HCT116 (cell line): ENCODE results near the gene PLCB1. TPM values are rescaled to one million over a fixed set of nuclear protein-coding genes. Genes with fewer than 3 reads are reported as not detected.

Experiments
- ATAC-seq: fragments of 200-7000 bp; cut with Tn5 transposase; 2 replicates; pipeline ENCODE4 v1.9.1; 2020; ENCODE audit warnings: mild to moderate bottlenecking, moderate library complexity
- BruUV-seq: library from RNA; stranded (reverse); fragments of 400-500 nt; replicated peaks from 2 replicates; lab custom pipeline; 2021; lab: Mats Ljungman, UMichigan
- CTCF ChIA-PET: fragments of 300-600 bp; sonication (Branson Sonifier 250); formaldehyde crosslinking; loops from one replicate; lab custom pipeline; 2021; ENCODE audit warnings: antibody characterized with exemption; lab: Charles Lee
- POLR2A ChIA-PET: fragments of 300-600, 350-600 bp; sonication (Branson Sonifier 250); formaldehyde crosslinking; loops from one replicate; lab custom pipeline; 2021; ENCODE audit warnings: antibody characterized with exemption; lab: Charles Lee
- RAD21 ChIA-PET, 2 experiments: fragments of 300-600 bp; sonication (Branson Sonifier 250); formaldehyde crosslinking; loops; one replicate each; lab custom pipeline; 2023; ENCODE audit warnings: low total read pairs in 2 of 2; ENCODE audit not compliant: uncharacterized antibody in 2 of 2, unreplicated experiment in 2 of 2, low non-redundant PET in 1 of 2; lab: Charles Lee
- DNase-seq: peaks from one replicate; pipeline ENCODE4 v3.0.0-alpha.2; 2010; ENCODE audit warnings: low read depth, low spot score
- H2AFZ ChIP-seq: fragments of 200-600 bp; shearing (Covaris generic), sonication (generic); 2 replicates; pipeline ENCODE4 v1.6.1; 2017; ENCODE audit warnings: low read depth, mixed run types, mixed read lengths, antibody characterized with exemption, low read length; ENCODE audit not compliant: poor library complexity, severe bottlenecking
- H3K27ac ChIP-seq: 2 replicates; pipeline ENCODE4 v1.5.1; 2012; ENCODE audit warnings: low read depth, low read length
- H3K27me3 ChIP-seq: fragments of 200-600 bp; sonication (generic); 2 replicates; pipeline ENCODE4 v1.6.1; 2016; ENCODE audit warnings: mixed run types, low read length, mixed read lengths; ENCODE audit not compliant: insufficient read depth
- H3K36me3 ChIP-seq, 2 experiments: fragments of 200-500 bp in 1 of 2; fragments of 200-600 bp in 1 of 2; sonication (Bioruptor generic) in 1 of 2; sonication (generic) in 1 of 2; 2 replicates each; pipeline versions ENCODE4 v1.5.1 to v1.6.1; 2014 to 2016; ENCODE audit warnings: low read length in 2 of 2, inconsistent platforms in 1 of 2, mixed read lengths in 1 of 2, mixed run types in 1 of 2; ENCODE audit not compliant: insufficient read depth in 2 of 2, control insufficient read depth in 1 of 2
- H3K4me1 ChIP-seq, 2 experiments: fragments of 200-600 bp in 1 of 2; sonication (generic) in 1 of 2; 2 replicates each; pipeline versions ENCODE4 v1.5.1 to v1.6.1; 2012 to 2017; ENCODE audit warnings: low read length in 2 of 2, inconsistent platforms in 1 of 2, mild to moderate bottlenecking in 1 of 2, mixed read lengths in 1 of 2, mixed run types in 1 of 2, moderate library complexity in 1 of 2; ENCODE audit not compliant: insufficient read depth in 2 of 2, control insufficient read depth in 1 of 2
- H3K4me2 ChIP-seq: fragments of 200-600 bp; sonication (generic); 2 replicates; pipeline ENCODE4 v1.6.1; 2017; ENCODE audit warnings: mixed run types, low read length, mixed read lengths
- H3K4me3 ChIP-seq, 2 experiments: fragments of 200-600 bp in 1 of 2; sonication (generic) in 1 of 2; replicated peaks in 1 of 2; 2 replicates each; pipeline ENCODE4 v1.5.1; 2011 to 2016; ENCODE audit warnings: low read length in 2 of 2, control low read depth in 1 of 2, low read depth in 1 of 2, mild to moderate bottlenecking in 1 of 2, mixed read lengths in 1 of 2, mixed run types in 1 of 2
- H3K79me2 ChIP-seq: fragments of 200-600 bp; sonication (generic); 2 replicates; pipeline ENCODE4 v1.6.1; 2017; ENCODE audit warnings: mild to moderate bottlenecking, mixed run types, low read length, moderate library complexity, mixed read lengths; ENCODE audit not compliant: insufficient read depth
- H3K9ac ChIP-seq: fragments of 200-600 bp; sonication (generic); 2 replicates; pipeline ENCODE4 v1.6.1; 2016; ENCODE audit warnings: low read length, mixed read lengths
- H3K9me2 ChIP-seq: fragments of 200-600 bp; sonication (generic), shearing (Covaris generic); 2 replicates; pipeline ENCODE4 v1.6.1; 2017; ENCODE audit warnings: mixed run types, mild to moderate bottlenecking, moderate library complexity; ENCODE audit not compliant: insufficient read depth
- H3K9me3 ChIP-seq, 2 experiments: fragments of 200-500 bp in 1 of 2; fragments of 200-600 bp in 1 of 2; sonication (Bioruptor generic) in 1 of 2; sonication (generic) in 1 of 2; 2 replicates each; pipeline ENCODE4 v1.6.1; 2014 to 2017; ENCODE audit warnings: low read length in 2 of 2, mixed read lengths in 2 of 2, inconsistent platforms in 1 of 2, low read depth in 1 of 2, mild to moderate bottlenecking in 1 of 2, mixed run types in 1 of 2, moderate library complexity in 1 of 2; ENCODE audit not compliant: control insufficient read depth in 1 of 2, insufficient read depth in 1 of 2
- H4K20me1 ChIP-seq: fragments of 200-600 bp; sonication (generic), shearing (Covaris generic); 2 replicates; pipeline ENCODE4 v1.6.1; 2017; ENCODE audit warnings: mixed run types, mild to moderate bottlenecking, moderate library complexity; ENCODE audit not compliant: insufficient read depth
- CBX3 ChIP-seq: IDR thresholded peaks from 2 replicates; pipeline ENCODE4 v1.6.1; 2012; ENCODE audit warnings: low read depth
- CEBPB ChIP-seq: IDR thresholded peaks from 2 replicates; pipeline ENCODE4 v1.6.1; 2012; ENCODE audit warnings: low read depth
- ELF1 ChIP-seq: IDR thresholded peaks from 2 replicates; pipeline ENCODE4 v1.6.1; 2012; ENCODE audit warnings: low read depth, borderline replicate concordance
- EZH2 ChIP-seq: fragments of 200-600 bp; sonication (generic); IDR thresholded peaks from 2 replicates; pipeline ENCODE4 v1.6.1; 2017; ENCODE audit warnings: antibody characterized with exemption, mixed run types
- EZH2phosphoT487 ChIP-seq: fragments of 200-600 bp; IDR thresholded peaks from 2 replicates; pipeline ENCODE4 v1.6.1; 2018; ENCODE audit warnings: antibody characterized with exemption, borderline replicate concordance
- FOSL1 ChIP-seq: IDR thresholded peaks from 2 replicates; pipeline ENCODE4 v1.6.1; 2012; ENCODE audit warnings: low read depth
- POLR2A ChIP-seq: IDR thresholded peaks from 2 replicates; pipeline ENCODE4 v1.7.0; 2011; ENCODE audit warnings: borderline replicate concordance; ENCODE audit not compliant: insufficient read depth, insufficient read length; ENCODE audit errors: extremely low read depth
- POLR2AphosphoS5 ChIP-seq: IDR thresholded peaks from 2 replicates; pipeline ENCODE4 v1.6.1; 2011; ENCODE audit warnings: mild to moderate bottlenecking, low read depth, low read length, moderate library complexity
- SP1 ChIP-seq: IDR thresholded peaks from 2 replicates; pipeline ENCODE4 v1.6.1; 2012; ENCODE audit warnings: low read depth
- TCF7L2 ChIP-seq: IDR thresholded peaks from 2 replicates; pipeline ENCODE4 v1.7.0; 2011; ENCODE audit warnings: borderline replicate concordance, inconsistent platforms; ENCODE audit not compliant: insufficient read depth, insufficient read length; ENCODE audit errors: extremely low read depth
- ZNF274 ChIP-seq: fragments of 200-500 bp; sonication (Bioruptor generic); IDR thresholded peaks from 2 replicates; pipeline ENCODE4 v1.6.1; 2014; ENCODE audit warnings: mild to moderate bottlenecking, low read depth, low read length, inconsistent platforms
- intact Hi-C: fragments of 100-400 bp; cut with micrococcal nuclease; formaldehyde crosslinking; loops from 2 replicates; pipeline ENCODE4 v1.10.0; 2022
- total RNA-seq: library from RNA; stranded (reverse); gene quantifications from one replicate; pipeline ENCODE4 v1.2.1, GENCODE V29; 2021; ENCODE audit not compliant: unreplicated experiment
- TF ChIP-seq, protein P1 (sequence below): IDR thresholded peaks from 2 replicates; pipeline ENCODE4 v1.6.1; 2012
- TF ChIP-seq, protein P2 (sequence below): IDR thresholded peaks from 2 replicates; pipeline ENCODE4 v1.6.1; 2012
- TF ChIP-seq, protein P3 (sequence below): IDR thresholded peaks from 2 replicates; pipeline ENCODE4 v1.6.1; 2011; ENCODE audit warnings: mild to moderate bottlenecking, low read length, moderate library complexity; ENCODE audit not compliant: insufficient replicate concordance; ENCODE audit errors: extremely low read depth

PLCB1 gene
- total RNA-seq, 1 experiment from 2014 or later, result 15.8 TPM

DNA sequence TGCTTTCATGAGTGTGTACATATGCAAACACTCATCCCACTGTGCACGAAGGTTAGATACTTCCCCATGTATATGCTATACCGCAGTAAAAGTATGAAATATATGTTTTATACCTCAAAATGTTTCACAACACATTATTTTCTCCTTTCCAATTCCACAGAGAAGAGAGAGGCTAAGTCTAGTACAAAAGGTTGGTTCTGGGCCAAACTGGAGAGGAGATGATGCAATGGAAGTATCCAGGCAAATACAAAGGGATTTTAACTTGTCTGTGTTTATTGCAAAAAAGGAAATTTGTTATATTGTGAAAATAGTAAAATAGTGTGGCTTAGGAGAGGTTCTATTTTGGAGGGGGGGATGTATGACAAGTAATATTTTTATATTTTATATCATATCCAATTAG lies 112.6 kb downstream of the PLCB1 start:
- CTCF ChIA-PET, result no interaction called here
- no peaks in the 10 kb centered on the region for H4K20me1 ChIP-seq
- no peak overlapping the region for H3K4me3 ChIP-seq
- no peak overlapping the region for H3K4me2 ChIP-seq
- no peaks in the 10 kb centered on the region for H3K4me1 ChIP-seq
- DNase-seq (no peak), ATAC-seq (no peak)
- no peak for TF ChIP-seq TCF7L2
- TF ChIP-seq, protein P1, sequence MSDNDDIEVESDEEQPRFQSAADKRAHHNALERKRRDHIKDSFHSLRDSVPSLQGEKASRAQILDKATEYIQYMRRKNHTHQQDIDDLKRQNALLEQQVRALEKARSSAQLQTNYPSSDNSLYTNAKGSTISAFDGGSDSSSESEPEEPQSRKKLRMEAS, result no peak
- TF ChIP-seq, protein P2, sequence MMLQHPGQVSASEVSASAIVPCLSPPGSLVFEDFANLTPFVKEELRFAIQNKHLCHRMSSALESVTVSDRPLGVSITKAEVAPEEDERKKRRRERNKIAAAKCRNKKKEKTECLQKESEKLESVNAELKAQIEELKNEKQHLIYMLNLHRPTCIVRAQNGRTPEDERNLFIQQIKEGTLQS, result no peak
- no peak for TF ChIP-seq POLR2AphosphoS5
- H2AFZ ChIP-seq, result no peak overlapping the region
- no peaks in the 10 kb centered on the region for H3K36me3 ChIP-seq
- H3K79me2 ChIP-seq, result no peaks in the 10 kb centered on the region
- RAD21 ChIA-PET, result no interaction called here
- intact Hi-C loops, result no loop called here
- no peaks in the 10 kb centered on the region for H3K27me3 ChIP-seq
- no peak overlapping the region for H3K27ac ChIP-seq
- H3K9me2 ChIP-seq, result no peaks in the 10 kb centered on the region
- H3K9ac ChIP-seq, result no peak overlapping the region
- POLR2A ChIA-PET, result no interaction called here
- no TSS peak for BruUV-seq
- H3K9me3 ChIP-seq, result no peaks in the 10 kb centered on the region

DNA sequence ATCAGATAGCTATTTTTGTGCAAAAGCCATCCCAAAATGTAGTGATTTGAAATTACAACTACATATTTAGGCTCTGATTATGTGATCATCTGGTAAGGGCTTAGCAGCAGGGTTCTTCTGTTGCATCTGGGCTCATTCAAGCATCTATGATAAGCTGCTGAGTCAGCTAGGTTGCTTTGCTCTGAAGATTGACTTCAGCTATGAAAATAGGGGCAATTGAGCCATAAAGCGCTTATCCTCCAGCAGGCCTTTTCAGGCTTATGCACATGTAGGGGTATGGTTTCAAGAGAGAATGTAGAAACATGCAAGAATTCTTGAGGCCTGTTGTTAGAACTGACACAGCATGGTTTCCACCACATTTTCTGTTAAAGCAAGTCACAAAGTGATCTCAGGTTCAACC lies 114.1 kb downstream of the PLCB1 start:
- H3K9me3 ChIP-seq, result no peaks in the 10 kb centered on the region
- CTCF ChIA-PET, result no interaction called here
- ATAC-seq, result no peak
- no peak overlapping the region for H2AFZ ChIP-seq
- no peak overlapping the region for H3K27ac ChIP-seq
- H4K20me1 ChIP-seq, result no peaks in the 10 kb centered on the region
- TF ChIP-seq EZH2 (no peak), CBX3 (no peak), ZNF274 (no peak), POLR2A (no peak), CEBPB (no peak), EZH2phosphoT487 (no peak), FOSL1 (no peak), SP1 (no peak), ELF1 (no peak)
- TF ChIP-seq, protein P3, sequence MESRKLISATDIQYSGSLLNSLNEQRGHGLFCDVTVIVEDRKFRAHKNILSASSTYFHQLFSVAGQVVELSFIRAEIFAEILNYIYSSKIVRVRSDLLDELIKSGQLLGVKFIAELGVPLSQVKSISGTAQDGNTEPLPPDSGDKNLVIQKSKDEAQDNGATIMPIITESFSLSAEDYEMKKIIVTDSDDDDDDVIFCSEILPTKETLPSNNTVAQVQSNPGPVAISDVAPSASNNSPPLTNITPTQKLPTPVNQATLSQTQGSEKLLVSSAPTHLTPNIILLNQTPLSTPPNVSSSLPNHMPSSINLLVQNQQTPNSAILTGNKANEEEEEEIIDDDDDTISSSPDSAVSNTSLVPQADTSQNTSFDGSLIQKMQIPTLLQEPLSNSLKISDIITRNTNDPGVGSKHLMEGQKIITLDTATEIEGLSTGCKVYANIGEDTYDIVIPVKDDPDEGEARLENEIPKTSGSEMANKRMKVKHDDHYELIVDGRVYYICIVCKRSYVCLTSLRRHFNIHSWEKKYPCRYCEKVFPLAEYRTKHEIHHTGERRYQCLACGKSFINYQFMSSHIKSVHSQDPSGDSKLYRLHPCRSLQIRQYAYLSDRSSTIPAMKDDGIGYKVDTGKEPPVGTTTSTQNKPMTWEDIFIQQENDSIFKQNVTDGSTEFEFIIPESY, result no peak
- TF ChIP-seq, all 23 proteins: peak for 0
- no peak overlapping the region for H3K4me2 ChIP-seq
- no peaks in the 10 kb centered on the region for H3K27me3 ChIP-seq
- no TSS peak for BruUV-seq
- H3K79me2 ChIP-seq, result no peaks in the 10 kb centered on the region
- RAD21 ChIA-PET, result no interaction called here
- no peak for DNase-seq
- no peaks in the 10 kb centered on the region for H3K4me1 ChIP-seq
- H3K9ac ChIP-seq, result no peak overlapping the region
- intact Hi-C loops, result no loop called here
- POLR2A ChIA-PET, result no interaction called here
- H3K36me3 ChIP-seq, result no peaks in the 10 kb centered on the region
- no peak overlapping the region for H3K4me3 ChIP-seq
- no peaks in the 10 kb centered on the region for H3K9me2 ChIP-seq
